ENCODE measurements around the gene SCG3. TPM values are rescaled to one million over a fixed set of nuclear protein-coding genes. Genes with fewer than 3 reads are reported as not detected.

The SCG3 gene
- total RNA-seq, 1 donor from 2014 or later = not detected

DNA sequence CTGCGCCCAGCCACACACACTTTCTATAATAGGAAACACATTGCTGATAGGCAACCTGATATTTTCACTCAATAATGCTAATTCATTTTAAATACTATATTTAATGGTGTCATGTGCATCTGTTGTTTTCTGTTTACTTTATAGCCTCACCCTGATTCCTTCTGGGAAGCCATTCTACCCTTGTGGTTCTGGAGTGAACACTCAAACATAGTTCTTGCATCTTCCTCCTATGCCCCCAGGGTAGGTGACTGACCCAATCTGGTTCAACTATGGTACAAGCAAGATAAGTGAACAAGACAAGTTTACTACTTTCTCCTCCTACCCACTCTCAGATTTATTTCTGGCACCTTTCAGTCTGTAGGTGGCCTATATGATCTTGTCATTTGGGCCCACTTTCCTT, 4.3 kb upstream of the SCG3 start:
- no peaks in the 10 kb centered on the region for H3K4me1 ChIP-seq
- TF ChIP-seq, protein P1, sequence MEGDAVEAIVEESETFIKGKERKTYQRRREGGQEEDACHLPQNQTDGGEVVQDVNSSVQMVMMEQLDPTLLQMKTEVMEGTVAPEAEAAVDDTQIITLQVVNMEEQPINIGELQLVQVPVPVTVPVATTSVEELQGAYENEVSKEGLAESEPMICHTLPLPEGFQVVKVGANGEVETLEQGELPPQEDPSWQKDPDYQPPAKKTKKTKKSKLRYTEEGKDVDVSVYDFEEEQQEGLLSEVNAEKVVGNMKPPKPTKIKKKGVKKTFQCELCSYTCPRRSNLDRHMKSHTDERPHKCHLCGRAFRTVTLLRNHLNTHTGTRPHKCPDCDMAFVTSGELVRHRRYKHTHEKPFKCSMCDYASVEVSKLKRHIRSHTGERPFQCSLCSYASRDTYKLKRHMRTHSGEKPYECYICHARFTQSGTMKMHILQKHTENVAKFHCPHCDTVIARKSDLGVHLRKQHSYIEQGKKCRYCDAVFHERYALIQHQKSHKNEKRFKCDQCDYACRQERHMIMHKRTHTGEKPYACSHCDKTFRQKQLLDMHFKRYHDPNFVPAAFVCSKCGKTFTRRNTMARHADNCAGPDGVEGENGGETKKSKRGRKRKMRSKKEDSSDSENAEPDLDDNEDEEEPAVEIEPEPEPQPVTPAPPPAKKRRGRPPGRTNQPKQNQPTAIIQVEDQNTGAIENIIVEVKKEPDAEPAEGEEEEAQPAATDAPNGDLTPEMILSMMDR (IDR thresholded peaks at IDR 0.05) = no peak
- no peaks in the 10 kb centered on the region for H3K9me3 ChIP-seq
- H3K27ac ChIP-seq = no peak overlapping the region
- no peaks in the 10 kb centered on the region for H3K36me3 ChIP-seq
- H3K27me3 ChIP-seq = no peaks in the 10 kb centered on the region
- no peak overlapping the region for H3K4me3 ChIP-seq
- intact Hi-C loops (cut with DNase I) = no loop called here
- no peak for DNase-seq (ENCODE audit: low spot score in 2 of 2)

DNA sequence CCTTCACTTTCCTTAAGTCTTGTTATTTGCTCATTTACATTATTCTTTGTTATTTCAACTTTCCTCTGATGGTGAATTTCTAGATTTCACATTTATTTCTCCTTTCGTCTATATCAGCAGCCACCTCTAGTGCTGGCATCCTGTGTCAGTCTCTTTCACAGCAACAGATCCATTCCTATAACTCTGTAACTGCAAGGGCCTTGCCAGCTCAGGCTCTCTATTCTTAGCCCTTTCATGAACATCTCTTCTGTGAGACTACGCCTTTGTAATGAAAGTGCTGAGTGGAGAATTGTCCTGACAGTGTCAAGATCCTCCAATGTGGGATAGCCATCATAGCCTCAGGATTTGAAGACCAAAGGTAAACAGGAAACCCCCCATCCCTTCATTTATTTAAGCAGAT, 3.9 kb upstream of the SCG3 start:
- H3K27ac ChIP-seq = no peak overlapping the region
- H3K4me3 ChIP-seq = no peak overlapping the region
- H3K36me3 ChIP-seq = no peaks in the 10 kb centered on the region
- H3K4me1 ChIP-seq = no peaks in the 10 kb centered on the region
- TF ChIP-seq, protein P1 (IDR thresholded peaks at IDR 0.05) = no peak
- DNase-seq (ENCODE audit: low spot score in 2 of 2) = no peak
- intact Hi-C loops (cut with DNase I) = no loop called here
- H3K27me3 ChIP-seq = no peaks in the 10 kb centered on the region
- no peaks in the 10 kb centered on the region for H3K9me3 ChIP-seq

DNA sequence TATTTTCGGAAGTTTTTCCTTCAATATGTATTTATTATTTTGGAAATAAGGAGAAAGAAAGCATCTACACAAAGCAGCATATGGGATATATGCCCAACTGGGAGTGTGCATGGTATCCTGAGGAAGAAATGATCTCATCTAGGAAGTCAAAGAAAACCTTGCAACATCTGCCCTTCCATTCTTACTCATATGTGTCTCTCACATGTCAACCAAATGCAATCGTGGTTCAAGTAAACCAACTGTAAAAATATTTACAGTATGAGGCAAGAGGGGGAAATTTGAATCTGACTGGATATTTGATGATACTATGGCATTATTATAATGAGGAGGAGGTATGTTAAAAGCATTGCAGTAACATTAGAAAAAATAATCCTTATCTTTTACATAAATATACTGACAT, 3.2 kb upstream of the SCG3 start:
- intact Hi-C loops (cut with DNase I) = no loop called here
- Histone ChIP-seq H3K4me3 (no peak overlapping the region), H3K27me3 (no peaks in the 10 kb centered on the region), H3K36me3 (no peaks in the 10 kb centered on the region), H3K27ac (no peak overlapping the region), H3K4me1 (no peaks in the 10 kb centered on the region), H3K9me3 (no peaks in the 10 kb centered on the region)
- DNase-seq (ENCODE audit: low spot score in 2 of 2) = no peak
- TF ChIP-seq, protein P1 (IDR thresholded peaks at IDR 0.05) = no peak

DNA sequence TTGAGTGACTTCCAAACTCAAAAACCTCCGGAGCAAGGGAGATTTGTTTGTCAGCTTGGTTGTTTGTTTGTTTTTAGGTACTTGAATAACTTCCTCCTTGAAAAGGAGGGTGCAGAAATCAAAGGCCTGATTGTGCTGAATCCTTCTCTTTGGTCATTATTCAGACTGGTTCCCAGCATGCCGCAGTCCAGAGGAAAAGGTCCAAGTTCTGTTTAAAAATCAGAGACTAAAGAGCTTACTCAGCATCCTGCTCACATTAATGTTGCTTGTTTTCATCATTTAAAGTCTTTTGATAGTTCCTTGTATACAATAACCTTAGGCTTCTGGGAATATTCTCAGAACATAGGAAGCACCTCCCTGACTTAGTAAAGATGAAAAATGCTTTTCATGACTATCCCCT, 982 bp upstream of the SCG3 start:
- Histone ChIP-seq H3K9me3 (no peaks in the 10 kb centered on the region), H3K36me3 (no peaks in the 10 kb centered on the region), H3K4me3 (no peak overlapping the region), H3K4me1 (no peaks in the 10 kb centered on the region), H3K27me3 (no peaks in the 10 kb centered on the region), H3K27ac (no peak overlapping the region)
- TF ChIP-seq, protein P1 (IDR thresholded peaks at IDR 0.05) = no peak
- intact Hi-C loops (cut with DNase I) = no loop called here
- no peak for DNase-seq (ENCODE audit: low spot score in 2 of 2)

DNA sequence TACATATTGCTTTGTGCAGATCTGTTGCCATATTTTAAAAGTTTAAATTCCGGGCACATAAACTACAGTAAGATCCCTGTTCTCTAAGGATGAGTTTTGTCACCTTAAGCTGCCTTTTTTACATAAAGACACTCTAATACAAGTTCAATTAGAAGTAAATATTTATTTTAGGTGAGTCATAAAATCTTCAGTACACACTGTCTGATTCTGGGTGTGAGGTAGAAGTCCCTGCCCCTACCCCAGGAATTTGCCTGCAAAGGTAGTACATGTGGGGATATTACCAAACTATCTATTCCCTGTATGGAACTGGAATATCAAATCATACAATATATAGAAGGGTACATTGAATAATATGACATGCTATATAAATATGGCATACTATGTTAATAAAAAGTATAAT, 6.3 kb downstream of the SCG3 start:
- Histone ChIP-seq H3K36me3 (no peaks in the 10 kb centered on the region), H3K27me3 (no peaks in the 10 kb centered on the region), H3K4me3 (no peak overlapping the region), H3K9me3 (no peaks in the 10 kb centered on the region), H3K27ac (no peak overlapping the region), H3K4me1 (no peaks in the 10 kb centered on the region)
- intact Hi-C loops (cut with DNase I) = no loop called here
- TF ChIP-seq, protein P1 (IDR thresholded peaks at IDR 0.05) = no peak
- no peak for DNase-seq (ENCODE audit: low spot score in 2 of 2)

DNA sequence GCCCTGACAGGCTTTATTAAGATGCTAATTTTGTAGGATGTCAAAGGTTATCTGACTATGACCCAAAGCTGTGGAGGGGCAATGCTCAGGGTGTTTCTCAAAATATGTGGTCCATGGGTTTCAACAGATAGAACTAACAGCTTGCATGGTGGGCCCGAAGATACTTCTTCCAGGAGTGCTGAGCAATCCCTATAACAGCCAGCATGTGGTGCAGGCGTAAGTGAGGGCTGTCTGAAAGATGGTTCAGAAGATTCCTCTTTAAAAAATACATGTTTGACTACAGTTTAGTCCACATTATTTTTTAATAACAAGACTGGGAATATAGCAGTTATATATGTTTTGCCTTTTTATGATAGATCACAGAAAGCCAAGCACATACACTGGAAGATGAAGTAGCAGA, 7.6 kb downstream of the SCG3 start:
- Histone ChIP-seq H3K4me3 (no peak overlapping the region), H3K9me3 (no peaks in the 10 kb centered on the region), H3K27ac (no peak overlapping the region), H3K27me3 (no peaks in the 10 kb centered on the region), H3K36me3 (no peaks in the 10 kb centered on the region), H3K4me1 (no peaks in the 10 kb centered on the region)
- TF ChIP-seq, protein P1 (IDR thresholded peaks at IDR 0.05) = no peak
- intact Hi-C loops (cut with DNase I) = no loop called here
- no peak for DNase-seq (ENCODE audit: low spot score in 2 of 2)
